Sigmoid colon (tissue), 3 donors: ENCODE measurements around the gene ZFAND2B.

Experiments
- CTCF ChIP-seq, 4 experiments: fragments of 450-650 bp in 3 of 4; fragments of 200-600 bp in 1 of 4; IDR thresholded peaks; one replicate each; pipeline ENCODE4 v1.5.1; 2016 to 2019; ENCODE audit warnings: antibody characterized with exemption in 4 of 4, mild to moderate bottlenecking in 3 of 4, moderate library complexity in 2 of 4
- POLR2A ChIP-seq, 2 donors: fragments of 450-650 bp; IDR thresholded peaks; one replicate each; pipeline ENCODE4 v1.6.1; 2016; ENCODE audit warnings: antibody characterized with exemption in 2 of 2, mild to moderate bottlenecking in 2 of 2, moderate library complexity in 2 of 2

- TF ChIP-seq CTCF (IDR thresholded peaks at IDR 0.05) (no peak), POLR2A (IDR thresholded peaks at IDR 0.05) (no peak)
Measured at GRCh38 chr2:219246559-219246958, 40.0 kb downstream of the ZFAND2B start.
